CD14-positive monocyte (primary cell): ENCODE results near the gene PSEN1. TPM values are rescaled to one million over a fixed set of nuclear protein-coding genes. Genes with fewer than 3 reads are reported as not detected.
A peak's percentile ranks its signal among the peaks of the same experiment; 100 is the strongest.

Experiments
- DNase-seq, 3 donors: peaks; one replicate each; pipeline ENCODE4 v3.0.0-alpha.2; 2011 to 2022
- H2AFZ ChIP-seq: 2 replicates; pipeline ENCODE4 v1.6.0; 2012; ENCODE audit warnings: mild to moderate bottlenecking, low read depth, low read length, inconsistent platforms; ENCODE audit not compliant: insufficient read depth, poor library complexity, severe bottlenecking
- H3K27ac ChIP-seq, 2 donors: 1 replicate in 1 of 2; 2 replicates in 1 of 2; pipeline ENCODE4 v1.5.1; 2012 to 2013; ENCODE audit warnings: low read length in 2 of 2, control low read depth in 1 of 2, inconsistent platforms in 1 of 2, low read depth in 1 of 2, mild to moderate bottlenecking in 1 of 2
- H3K27me3 ChIP-seq, 2 donors: one replicate each; pipeline versions ENCODE4 v1.6.0 to v1.6.1; 2011 to 2013; ENCODE audit warnings: low read length in 2 of 2; ENCODE audit not compliant: control insufficient read depth in 2 of 2, insufficient read depth in 2 of 2
- H3K36me3 ChIP-seq, 2 donors: replicated peaks in 1 of 2; 1 replicate in 1 of 2; 2 replicates in 1 of 2; pipeline versions ENCODE4 v1.5.1 to v1.6.1; 2012 to 2013; ENCODE audit warnings: low read length in 2 of 2, control low read depth in 1 of 2, inconsistent platforms in 1 of 2, mild to moderate bottlenecking in 1 of 2; ENCODE audit not compliant: insufficient read depth in 2 of 2, control insufficient read depth in 1 of 2
- H3K4me1 ChIP-seq, 2 donors: 1 replicate in 1 of 2; 2 replicates in 1 of 2; pipeline versions ENCODE4 v1.5.1 to v1.6.1; 2012 to 2013; ENCODE audit warnings: low read length in 2 of 2, control low read depth in 1 of 2, inconsistent platforms in 1 of 2, mild to moderate bottlenecking in 1 of 2, moderate library complexity in 1 of 2; ENCODE audit not compliant: insufficient read depth in 2 of 2, control insufficient read depth in 1 of 2
- H3K4me2 ChIP-seq: replicated peaks from 2 replicates; pipeline ENCODE3; 2012; ENCODE audit warnings: low read length, moderate library complexity, mild to moderate bottlenecking; ENCODE audit not compliant: poor library complexity, severe bottlenecking; ENCODE audit errors: extremely low read depth
- H3K4me3 ChIP-seq, 3 experiments: fragments of 200-600 bp in 1 of 3; sonication (generic) in 1 of 3; replicated peaks in 1 of 3; 1 replicate in 2 of 3; 2 replicates in 1 of 3; pipeline ENCODE4 v1.5.1; 2011 to 2013; ENCODE audit warnings: low read length in 3 of 3, mild to moderate bottlenecking in 3 of 3, control low read depth in 2 of 3, low read depth in 2 of 3, inconsistent platforms in 1 of 3, moderate library complexity in 1 of 3
- H3K79me2 ChIP-seq: 2 replicates; pipeline ENCODE4 v1.6.0; 2012; ENCODE audit warnings: mild to moderate bottlenecking, control low read depth, inconsistent platforms, low read length, moderate library complexity; ENCODE audit not compliant: insufficient read depth
- H3K9ac ChIP-seq: 2 replicates; pipeline ENCODE4 v1.6.0; 2017; ENCODE audit warnings: low read length, mild to moderate bottlenecking; ENCODE audit not compliant: insufficient read depth, poor library complexity, severe bottlenecking
- H3K9me3 ChIP-seq, 2 donors: replicated peaks in 1 of 2; 1 replicate in 1 of 2; 2 replicates in 1 of 2; pipeline versions ENCODE4 v1.5.1 to v1.6.1; 2012 to 2013; ENCODE audit warnings: low read length in 2 of 2, control low read depth in 1 of 2; ENCODE audit not compliant: control insufficient read depth in 1 of 2, insufficient read depth in 1 of 2
- H4K20me1 ChIP-seq: 2 replicates; pipeline ENCODE4 v1.6.0; 2012; ENCODE audit warnings: mild to moderate bottlenecking, low read length, control low read depth, moderate library complexity; ENCODE audit not compliant: insufficient read depth
- H3K27ac Mint-ChIP-seq, 7 donors: one replicate each; pipeline ENCODE4 v1.8.0; 2020; ENCODE audit warnings: mild to moderate bottlenecking in 7 of 7, mixed read lengths in 7 of 7, moderate library complexity in 6 of 7, inconsistent platforms in 2 of 7
- H3K27me3 Mint-ChIP-seq, 3 donors: one replicate each; pipeline ENCODE4 v1.8.0; 2021 to 2022; ENCODE audit warnings: low read depth in 3 of 3, mild to moderate bottlenecking in 3 of 3, mixed read lengths in 3 of 3, moderate library complexity in 3 of 3, inconsistent platforms in 1 of 3
- H3K36me3 Mint-ChIP-seq, 2 donors: one replicate each; pipeline ENCODE4 v1.8.0; 2020; ENCODE audit warnings: mixed read lengths in 2 of 2, inconsistent platforms in 1 of 2, mild to moderate bottlenecking in 1 of 2
- H3K4me1 Mint-ChIP-seq: one replicate; pipeline ENCODE4 v1.8.0; 2020; ENCODE audit warnings: mild to moderate bottlenecking, mixed read lengths
- H3K4me3 Mint-ChIP-seq, 2 donors: one replicate each; pipeline ENCODE4 v1.8.0; 2020; ENCODE audit warnings: mild to moderate bottlenecking in 2 of 2, mixed read lengths in 2 of 2, moderate library complexity in 1 of 2
- H3K9me3 Mint-ChIP-seq, 7 donors: one replicate each; pipeline ENCODE4 v1.8.0; 2020 to 2022; ENCODE audit warnings: mixed read lengths in 7 of 7, mild to moderate bottlenecking in 6 of 7, moderate library complexity in 6 of 7, inconsistent platforms in 2 of 7
- CTCF ChIP-seq: fragments of 200-600 bp; IDR thresholded peaks from one replicate; pipeline ENCODE4 v1.8.0; 2022; ENCODE audit warnings: antibody characterized with exemption, mild to moderate bottlenecking
- WGBS: methylation state at CpG from one replicate; pipeline ENCODE4 v1.1.5; 2013; ENCODE audit warnings: missing lambda C conversion rate; ENCODE audit not compliant: insufficient coverage; 5-methylcytosine and 5-hydroxymethylcytosine counted together
- intact Hi-C, 2 donors: fragments of 100-400 bp; cut with micrococcal nuclease; formaldehyde crosslinking; loops; one replicate each; pipeline versions ENCODE4 v1.15.0 to v1.15.1; 2023
- polyA plus RNA-seq, 3 donors: library from polyadenylated mRNA; depleted of rRNA in 1 of 3; unstranded in 2 of 3; stranded (reverse) in 1 of 3; fragments of 300-500 nt in 2 of 3; fragments of >200 nt in 1 of 3; fragmentation: Illumina TruSeq in 2 of 3; gene quantifications; 1 replicate in 2 of 3; 2 replicates in 1 of 3; pipeline ENCODE4 v1.2.3, GENCODE V29; 2012 to 2021

Gene PSEN1
- polyA plus RNA-seq, 3 donors = 42.4 to 130 (median 85.6) TPM

GRCh38 chr14:73211251-73212040, 75.1 kb downstream of the PSEN1 start:
- no peaks in the 10 kb centered on the region for H3K27me3 Mint-ChIP-seq
- H3K27ac ChIP-seq = peak overlapping the region in 1 of 2 donors; percentile 26
- DNase-seq = no peak
- TF ChIP-seq CTCF = no peak
- H2AFZ ChIP-seq = no peak overlapping the region
- no peaks in the 10 kb centered on the region for H3K9me3 ChIP-seq
- H3K4me1 Mint-ChIP-seq = no peaks in the 10 kb centered on the region
- no peak overlapping the region for H3K4me3 ChIP-seq
- no peaks in the 10 kb centered on the region for H3K79me2 ChIP-seq
- H3K4me1 ChIP-seq = no peaks in the 10 kb centered on the region
- 100% methylated on average over 2 of the region's 7 CpGs for WGBS
- H4K20me1 ChIP-seq = peaks cover 94% of the 10 kb centered on the region
- peaks cover 83 to 94% of the 10 kb centered on the region in 2 donors for H3K36me3 Mint-ChIP-seq
- H3K9ac ChIP-seq = no peak overlapping the region
- intact Hi-C loops = no loop called here
- H3K4me2 ChIP-seq = no peak overlapping the region
- H3K4me3 Mint-ChIP-seq = no peak overlapping the region
- H3K36me3 ChIP-seq = peaks cover 92 to 98% of the 10 kb centered on the region in 2 donors
- peak overlapping the region in 4 of 7 donors; percentile 5 to 68 (median 36) for H3K27ac Mint-ChIP-seq
- H3K27me3 ChIP-seq = no peaks in the 10 kb centered on the region
- H3K9me3 Mint-ChIP-seq = peaks cover 0 to 4% (median 0%) of the 10 kb centered on the region in 7 donors

GRCh38 chr14:73216030-73216429, 79.7 kb downstream of the PSEN1 start:
- WGBS = 100% methylated on average over 1 of the region's 2 CpGs
- H3K27ac Mint-ChIP-seq = peak overlapping the region in 1 of 7 donors; percentile 78
- no peak overlapping the region for H3K4me2 ChIP-seq

More at GRCh38 chr14:73216030-73216429, 79.7 kb downstream of the PSEN1 start:
- Histone ChIP-seq H3K9me3 (no peaks in the 10 kb centered on the region), H3K4me1 (no peaks in the 10 kb centered on the region), H3K27me3 (no peaks in the 10 kb centered on the region), H4K20me1 (peaks cover 92% of the 10 kb centered on the region), H2AFZ (no peak overlapping the region), H3K27ac (no peak overlapping the region), H3K36me3 (peaks cover 90 to 98% of the 10 kb centered on the region in 2 donors), H3K9ac (no peak overlapping the region), H3K79me2 (peaks cover 3% of the 10 kb centered on the region), H3K4me3 (no peak overlapping the region)
- Mint-ChIP-seq H3K9me3 (no peaks in the 10 kb centered on the region), H3K4me3 (no peak overlapping the region), H3K36me3 (peaks cover 81 to 94% of the 10 kb centered on the region in 2 donors), H3K4me1 (no peaks in the 10 kb centered on the region), H3K27me3 (no peaks in the 10 kb centered on the region)
- intact Hi-C loops = no loop called here
- TF ChIP-seq CTCF = no peak
- DNase-seq = no peak
